Astrocyte of the spinal cord (primary cell): ENCODE data around the gene MYO16.

Experiments used
- DNase-seq: peaks from one replicate; pipeline ENCODE4 v3.0.0; 2011; ENCODE audit warnings: low read depth, low spot score
- H3K4me3 ChIP-seq: 2 replicates; pipeline ENCODE4 v1.5.1; 2011; ENCODE audit warnings: low read depth, mild to moderate bottlenecking, low read length, moderate library complexity
- CTCF ChIP-seq: IDR thresholded peaks from 2 replicates; pipeline ENCODE4 v1.5.1; 2012; ENCODE audit warnings: low read depth, mild to moderate bottlenecking, low read length, inconsistent platforms
- in situ Hi-C: cut with HindIII; loops from 2 replicates; pipeline ENCODE4 v1.10.0; 2017; ENCODE audit warnings: low sequenced_read_pairs

MYO16 gene

GRCh38 chr13:109130093-109130835 is 500.9 kb downstream of the MYO16 start:
- no peak for DNase-seq
- no peak for TF ChIP-seq CTCF
- in situ Hi-C loops: no loop called here
- no peak overlapping the region for H3K4me3 ChIP-seq

GRCh38 chr13:109131698-109132257 is 502.4 kb downstream of the MYO16 start:
- in situ Hi-C loops: no loop called here
- peak; percentile 67 for DNase-seq
- H3K4me3 ChIP-seq: no peak overlapping the region
- no peak for TF ChIP-seq CTCF

GRCh38 chr13:109135018-109135417 is 505.6 kb downstream of the MYO16 start:
- in situ Hi-C loops: no loop called here
- no peak for DNase-seq
- no peak overlapping the region for H3K4me3 ChIP-seq
- TF ChIP-seq CTCF: no peak

- no peak for TF ChIP-seq CTCF
- DNase-seq: no peak
- H3K4me3 ChIP-seq: no peak overlapping the region
- in situ Hi-C loops: no loop called here
Measured at GRCh38 chr13:109136873-109137272, 507.5 kb downstream of the MYO16 start.

- TF ChIP-seq CTCF: no peak
- no peak for DNase-seq
- in situ Hi-C loops: no loop called here
- no peak overlapping the region for H3K4me3 ChIP-seq
Measured at GRCh38 chr13:109139346-109139745, 509.9 kb downstream of the MYO16 start.

GRCh38 chr13:109140054-109140453 is 510.6 kb downstream of the MYO16 start:
- no peak for TF ChIP-seq CTCF
- no peak for DNase-seq
- H3K4me3 ChIP-seq: no peak overlapping the region
- in situ Hi-C loops: no loop called here
